Left renal cortex interstitium (tissue), 4 donors: ENCODE results near the gene WBP1. TPM values are rescaled to one million over a fixed set of nuclear protein-coding genes. Genes with fewer than 3 reads are reported as not detected.
"Not testable (repeated sequence)": the region's sequence is repeated elsewhere in the genome, so short reads cannot be mapped to it uniquely, and the experiment has no call there.

Experiments
- DNase-seq, 4 donors: peaks; one replicate each; pipeline ENCODE4 v3.0.0-alpha.2; 2013; ENCODE audit warnings: low read depth in 4 of 4, low spot score in 2 of 4, missing footprints in 1 of 4
- polyA plus RNA-seq, 4 donors: library from polyadenylated mRNA; unstranded; fragments of 120-200 nt; gene quantifications; one replicate each; pipeline ENCODE4 v1.2.1, GENCODE V29; 2013; ENCODE audit not compliant: insufficient read length in 4 of 4

The WBP1 gene
- polyA plus RNA-seq, 4 donors, result 99.5 to 129 (median 123) TPM

GRCh38 chr2:74481431-74481830 is 23.2 kb downstream of the WBP1 start:
- DNase-seq, result no peak

GRCh38 chr2:74481961-74482800 is 23.9 kb downstream of the WBP1 start:
- no peak for DNase-seq

- peak; percentile 94 to 97 (median 96) for DNase-seq
These were observed 24.8 kb downstream of the WBP1 start, which contains the start of the genes CCDC142 and TTC31 for GRCh38 chr2:74482801-74483674. CCDC142 (minus strand) TSS chr2:74482998; CDS start chr2:74482837, 161 bp downstream. TTC31 (plus strand) TSS chr2:74483081; CDS start chr2:74483096, 15 bp downstream.

GRCh38 chr2:74483675-74484164 is 25.5 kb downstream of the WBP1 start:
- not testable (repeated sequence) for DNase-seq

GRCh38 chr2:74486141-74486540 is 27.9 kb downstream of the WBP1 start:
- no peak for DNase-seq

GRCh38 chr2:74488643-74489481 is 30.6 kb downstream of the WBP1 start:
- no peak for DNase-seq

- no peak for DNase-seq
These were observed 31.7 kb downstream of the WBP1 start for GRCh38 chr2:74489906-74490305.

- no peak for DNase-seq
These were observed 33.7 kb downstream of the WBP1 start for GRCh38 chr2:74491648-74492544.

GRCh38 chr2:74493546-74493945 is 35.3 kb downstream of the WBP1 start:
- DNase-seq, result no peak

GRCh38 chr2:74495440-74495839 is 37.2 kb downstream of the WBP1 start:
- DNase-seq, result no peak

- DNase-seq, result no peak
These were observed 38.9 kb downstream of the WBP1 start for GRCh38 chr2:74496997-74497776.

GRCh38 chr2:74497777-74498499 is 39.7 kb downstream of the WBP1 start:
- DNase-seq, result no peak

- DNase-seq, result no peak
These were observed 40.4 kb downstream of the WBP1 start for GRCh38 chr2:74498500-74499266.

GRCh38 chr2:74499267-74499939 is 41.2 kb downstream of the WBP1 start, which contains the start of gene LBX2:
LBX2 (minus strand) TSS chr2:74499603; CDS start chr2:74499537, 66 bp downstream.
- DNase-seq, result no peak

GRCh38 chr2:74499940-74500577 is 41.8 kb downstream of the WBP1 start:
- no peak for DNase-seq

GRCh38 chr2:74500578-74500946 is 42.3 kb downstream of the WBP1 start:
- no peak for DNase-seq
